Esophagus squamous epithelium (tissue), 4 donors: ENCODE results near the gene PPP1R9A.

Source experiments
- CTCF ChIP-seq, 6 experiments: fragments of 450-650 bp in 4 of 6; fragments of 200-600 bp in 2 of 6; sonication (generic) in 2 of 6; IDR thresholded peaks; one replicate each; pipeline ENCODE4 v1.5.1; 2016 to 2019; ENCODE audit warnings: antibody characterized with exemption in 6 of 6, mild to moderate bottlenecking in 4 of 6, moderate library complexity in 4 of 6
- POLR2A ChIP-seq, 4 donors: fragments of 450-650 bp; IDR thresholded peaks; one replicate each; pipeline ENCODE4 v1.6.1; 2017; ENCODE audit warnings: antibody characterized with exemption in 4 of 4, mild to moderate bottlenecking in 4 of 4, moderate library complexity in 3 of 4

- TF ChIP-seq CTCF (IDR thresholded peaks at IDR 0.05) (no peak), POLR2A (IDR thresholded peaks at IDR 0.05) (no peak)
Observed at GRCh38 chr7:95092324-95092723, 184.9 kb downstream of the PPP1R9A start.
